Measurements from ENCODE around the gene UBE2E3. TPM values are rescaled to one million over a fixed set of nuclear protein-coding genes. Genes with fewer than 3 reads are reported as not detected.

The UBE2E3 gene
- polyA plus RNA-seq, 1 experiment = 58.8 TPM

DNA sequence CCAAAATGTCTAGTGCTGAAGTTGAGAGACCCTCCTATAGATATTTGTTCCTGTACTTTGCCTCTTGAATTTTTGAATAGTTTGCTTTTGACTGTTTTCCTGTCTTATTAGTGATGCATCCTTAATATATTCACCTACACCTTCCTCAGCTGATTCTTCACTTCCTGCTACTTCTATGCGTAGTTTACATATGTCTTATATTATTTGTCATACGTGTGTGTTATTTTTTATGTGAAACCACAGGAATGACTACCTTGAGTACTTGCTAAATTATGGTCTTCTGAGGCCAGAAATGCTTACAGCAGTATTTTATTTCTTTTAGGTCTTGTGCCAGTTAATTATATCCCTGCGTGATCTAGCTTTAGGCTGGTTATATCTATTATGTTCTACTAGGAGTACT, 9.9 kb downstream of the UBE2E3 start:
- TF ChIP-seq, protein P1, sequence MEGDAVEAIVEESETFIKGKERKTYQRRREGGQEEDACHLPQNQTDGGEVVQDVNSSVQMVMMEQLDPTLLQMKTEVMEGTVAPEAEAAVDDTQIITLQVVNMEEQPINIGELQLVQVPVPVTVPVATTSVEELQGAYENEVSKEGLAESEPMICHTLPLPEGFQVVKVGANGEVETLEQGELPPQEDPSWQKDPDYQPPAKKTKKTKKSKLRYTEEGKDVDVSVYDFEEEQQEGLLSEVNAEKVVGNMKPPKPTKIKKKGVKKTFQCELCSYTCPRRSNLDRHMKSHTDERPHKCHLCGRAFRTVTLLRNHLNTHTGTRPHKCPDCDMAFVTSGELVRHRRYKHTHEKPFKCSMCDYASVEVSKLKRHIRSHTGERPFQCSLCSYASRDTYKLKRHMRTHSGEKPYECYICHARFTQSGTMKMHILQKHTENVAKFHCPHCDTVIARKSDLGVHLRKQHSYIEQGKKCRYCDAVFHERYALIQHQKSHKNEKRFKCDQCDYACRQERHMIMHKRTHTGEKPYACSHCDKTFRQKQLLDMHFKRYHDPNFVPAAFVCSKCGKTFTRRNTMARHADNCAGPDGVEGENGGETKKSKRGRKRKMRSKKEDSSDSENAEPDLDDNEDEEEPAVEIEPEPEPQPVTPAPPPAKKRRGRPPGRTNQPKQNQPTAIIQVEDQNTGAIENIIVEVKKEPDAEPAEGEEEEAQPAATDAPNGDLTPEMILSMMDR (IDR thresholded peaks at IDR 0.05; ENCODE audit: insufficient read depth, low read depth, low read length) = no peak
- CTCF ChIA-PET = interaction anchor here (2.0 kb wide), 1 partner anchor 11 kb away, joined by 8 read pairs; no protein-coding TSS in a partner anchor

DNA sequence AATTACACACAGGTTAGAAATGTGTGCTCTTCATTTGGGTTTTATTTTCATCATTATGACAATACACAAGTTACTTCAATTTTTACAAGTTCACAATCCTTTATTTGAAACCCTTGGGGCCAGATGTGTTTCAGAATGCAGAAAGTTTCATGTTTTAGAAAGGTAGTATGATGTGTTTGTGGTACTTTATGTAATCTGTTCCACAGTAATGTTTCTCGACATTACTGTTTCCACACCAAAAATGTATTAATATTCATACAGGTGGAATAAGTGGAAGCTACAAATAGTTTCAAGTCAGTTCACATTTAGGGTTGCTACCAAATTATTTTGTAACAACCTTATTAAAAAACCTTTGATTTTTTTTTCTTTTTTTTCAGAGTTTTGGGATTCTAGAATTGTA, 10.4 kb downstream of the UBE2E3 start:
- no peak overlapping the region for H3K4me3 ChIP-seq (ENCODE audit: low read depth, low read length)
- H3K36me3 ChIP-seq (ENCODE audit: control insufficient read depth, insufficient read depth, low read length) = no peaks in the 10 kb centered on the region
- CTCF ChIA-PET = interaction anchor here (2.0 kb wide), 1 partner anchor 10 kb away, joined by 8 read pairs; no protein-coding TSS in a partner anchor
- H3K27me3 ChIP-seq (ENCODE audit: control insufficient read depth, insufficient read depth, low read length) = no peaks in the 10 kb centered on the region
- no peak for DNase-seq (ENCODE audit: low read depth)
- TF ChIP-seq, protein P1 (IDR thresholded peaks at IDR 0.05; ENCODE audit: insufficient read depth, low read depth, low read length) = no peak
- POLR2A ChIA-PET = no interaction called here

More for the DNA sequence above, 9.9 kb downstream of the UBE2E3 start:
- POLR2A ChIA-PET = no interaction called here
- DNase-seq (ENCODE audit: low read depth) = no peak
- Histone ChIP-seq H3K36me3 (ENCODE audit: control insufficient read depth, insufficient read depth, low read length) (no peaks in the 10 kb centered on the region), H3K4me3 (ENCODE audit: low read depth, low read length) (no peak overlapping the region), H3K27me3 (ENCODE audit: control insufficient read depth, insufficient read depth, low read length) (no peaks in the 10 kb centered on the region)

DNA sequence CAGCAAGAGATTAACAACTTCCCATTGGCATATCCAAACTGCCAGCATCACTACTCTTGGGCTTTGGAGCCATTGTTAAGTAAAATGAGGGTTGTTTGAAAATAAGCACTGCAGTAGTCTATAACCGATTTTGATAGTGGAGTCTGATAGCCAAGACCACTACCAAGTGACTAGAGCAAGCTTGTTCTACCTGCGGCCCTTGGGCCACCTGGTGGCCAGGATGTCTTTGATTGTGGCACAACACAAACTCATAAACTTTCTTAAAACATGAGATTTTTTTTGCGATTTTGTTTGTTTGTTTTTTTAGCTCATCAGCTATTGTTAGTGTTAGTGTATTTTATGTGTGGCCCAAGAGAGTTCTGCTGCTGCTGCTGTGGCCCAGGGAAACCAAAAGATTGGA, 11.0 kb downstream of the UBE2E3 start:
- no peak for DNase-seq (ENCODE audit: low read depth)
- no peak overlapping the region for H3K4me3 ChIP-seq (ENCODE audit: low read depth, low read length)
- H3K27me3 ChIP-seq (ENCODE audit: control insufficient read depth, insufficient read depth, low read length) = no peaks in the 10 kb centered on the region
- ChIA-PET POLR2A (no interaction called here), CTCF (interaction anchor here (2.0 kb wide), 1 partner anchor 10 kb away, joined by 8 read pairs; no protein-coding TSS in a partner anchor)
- TF ChIP-seq, protein P1 (IDR thresholded peaks at IDR 0.05; ENCODE audit: insufficient read depth, low read depth, low read length) = no peak
- H3K36me3 ChIP-seq (ENCODE audit: control insufficient read depth, insufficient read depth, low read length) = no peaks in the 10 kb centered on the region

DNA sequence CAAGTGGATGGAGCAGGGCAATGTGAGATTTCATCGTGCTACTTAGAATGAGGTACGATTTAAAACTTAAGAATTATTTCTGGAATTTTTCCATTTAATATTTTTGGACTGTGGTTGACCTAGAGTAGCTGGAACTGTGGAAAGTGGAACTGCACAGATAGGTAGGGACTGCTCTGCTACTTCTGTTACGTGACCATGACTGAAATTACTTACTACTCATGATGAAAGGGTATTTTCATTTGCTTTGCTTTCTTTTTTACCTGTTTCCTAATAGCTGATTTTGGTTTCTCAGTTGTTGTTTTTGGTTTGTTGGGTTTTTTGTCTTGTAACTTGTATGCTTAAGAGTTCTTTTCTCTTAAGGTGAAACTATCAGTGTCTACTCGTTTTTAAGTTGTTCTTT, 11.4 kb downstream of the UBE2E3 start:
- ChIA-PET CTCF (interaction anchor here (0.6 to 2.0 kb wide), 2 partner anchors 9 to 1600 kb away, joined by 3 to 8 read pairs; no protein-coding TSS in a partner anchor), POLR2A (no interaction called here)
- no peaks in the 10 kb centered on the region for H3K27me3 ChIP-seq (ENCODE audit: control insufficient read depth, insufficient read depth, low read length)
- no peaks in the 10 kb centered on the region for H3K36me3 ChIP-seq (ENCODE audit: control insufficient read depth, insufficient read depth, low read length)
- H3K4me3 ChIP-seq (ENCODE audit: low read depth, low read length) = no peak overlapping the region
- TF ChIP-seq, protein P1 (IDR thresholded peaks at IDR 0.05; ENCODE audit: insufficient read depth, low read depth, low read length) = no peak
- no peak for DNase-seq (ENCODE audit: low read depth)

DNA sequence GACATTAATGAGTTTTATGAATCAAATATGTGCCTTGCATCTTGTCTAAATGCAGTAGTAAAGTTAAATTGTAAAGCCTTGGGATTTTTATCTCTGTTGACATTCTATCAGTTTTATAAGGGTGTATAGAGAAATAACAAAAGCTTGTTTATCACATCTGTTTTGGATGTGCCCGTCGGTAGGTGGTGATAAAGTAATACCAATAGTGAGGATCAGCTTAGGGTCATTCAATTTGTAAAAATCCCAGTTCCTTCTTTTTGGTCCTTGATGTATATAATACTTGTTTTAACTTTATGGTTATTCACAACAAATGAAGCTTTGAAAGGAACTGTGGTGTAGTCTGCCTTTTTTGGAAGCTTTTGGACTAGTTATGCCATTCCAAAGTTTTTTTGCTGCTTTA, 12.6 kb downstream of the UBE2E3 start:
- H3K36me3 ChIP-seq (ENCODE audit: control insufficient read depth, insufficient read depth, low read length) = no peaks in the 10 kb centered on the region
- DNase-seq (ENCODE audit: low read depth) = no peak
- H3K4me3 ChIP-seq (ENCODE audit: low read depth, low read length) = no peak overlapping the region
- TF ChIP-seq, protein P1 (IDR thresholded peaks at IDR 0.05; ENCODE audit: insufficient read depth, low read depth, low read length) = no peak
- no peaks in the 10 kb centered on the region for H3K27me3 ChIP-seq (ENCODE audit: control insufficient read depth, insufficient read depth, low read length)
- POLR2A ChIA-PET = no interaction called here
- CTCF ChIA-PET = interaction anchor here (1.2 kb wide), 1 partner anchor 65 kb away, joined by 3 read pairs; no protein-coding TSS in a partner anchor
